Left lobe of liver (tissue), 2 donors: ENCODE measurements around the gene OTUD3. TPM values are rescaled to one million over a fixed set of nuclear protein-coding genes. Genes with fewer than 3 reads are reported as not detected.

ENCODE experiments used
- ATAC-seq: fragments of 200-7000 bp; cut with Tn5 transposase; one replicate; pipeline ENCODE4 v1.9.1; 2020; ENCODE audit warnings: mild to moderate bottlenecking, moderate library complexity
- DNase-seq: peaks from one replicate; pipeline ENCODE4 v3.0.0-alpha.2; 2020; ENCODE audit warnings: low spot score
- total RNA-seq: library from RNA; stranded (reverse); gene quantifications from one replicate; pipeline ENCODE4 v1.2.1, GENCODE V29; 2021
- donor health status: DM: no; HTN: no; CAD: no; lungs with moderate emphysema.
- donor health status: DM: no; HTN: yes; CAD: no.

The OTUD3 gene
- total RNA-seq, 1 donor from 2014 or later: 1.8 TPM

DNA sequence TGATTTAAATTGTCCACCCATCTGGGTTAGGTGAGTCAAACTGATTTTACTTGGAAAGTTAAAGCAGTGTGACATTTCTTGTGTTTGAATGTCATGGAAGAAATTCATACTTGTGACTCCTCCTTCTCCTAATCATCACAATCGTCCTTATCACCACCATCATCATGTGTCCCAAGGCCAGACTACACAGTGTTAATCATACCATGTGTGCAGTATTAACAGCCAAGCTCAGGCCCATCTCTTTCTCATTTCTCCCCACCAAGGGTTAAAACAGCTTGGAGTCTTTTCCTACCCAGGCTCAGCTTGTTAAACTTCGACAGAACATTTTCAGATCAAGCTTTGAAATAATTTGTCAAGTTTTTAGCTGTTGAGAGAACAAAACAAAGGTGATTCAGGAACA is 63.7 kb downstream of the OTUD3 start:
- ATAC-seq (no peak), DNase-seq (no peak)

DNA sequence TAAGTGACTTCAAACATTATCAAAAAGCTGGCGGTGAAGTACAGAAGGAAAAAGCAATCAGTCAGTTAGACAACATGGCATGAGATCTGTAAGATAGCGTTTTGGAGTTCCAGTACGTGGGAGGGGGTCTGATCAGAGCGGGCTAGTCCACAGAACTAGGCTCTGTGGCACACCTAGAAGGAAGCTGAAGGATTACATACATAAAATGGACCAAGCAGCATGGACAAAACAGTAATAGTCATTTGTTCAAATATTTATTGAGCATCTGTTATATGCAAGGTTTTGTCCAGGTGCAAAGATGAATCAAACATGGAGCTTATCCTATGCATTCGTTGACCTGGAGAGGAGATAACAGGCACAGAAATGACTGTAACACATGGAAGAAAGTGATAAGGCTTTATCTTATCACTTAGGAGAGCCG is 64.1 kb downstream of the OTUD3 start:
- DNase-seq (no peak), ATAC-seq (no peak)

DNA sequence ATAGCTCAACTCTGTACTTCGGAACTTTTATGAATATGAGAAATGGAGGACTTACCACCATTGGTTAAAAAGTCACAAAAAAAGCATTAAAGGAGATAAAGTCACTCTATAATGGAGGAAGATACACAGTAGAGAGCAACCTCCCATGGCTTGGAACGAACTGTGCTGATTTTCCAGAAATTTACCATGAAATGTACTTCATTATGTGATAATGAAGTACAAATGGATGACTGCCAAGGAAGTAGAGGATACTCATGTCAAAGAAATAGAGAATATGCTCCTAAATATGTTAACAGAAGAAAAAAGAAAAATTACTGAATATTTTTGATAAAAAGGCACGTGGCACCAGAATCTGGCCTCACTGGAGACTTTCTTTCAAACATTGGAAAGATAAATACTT is 64.8 kb downstream of the OTUD3 start:
- DNase-seq: no peak
- ATAC-seq: no peak

DNA sequence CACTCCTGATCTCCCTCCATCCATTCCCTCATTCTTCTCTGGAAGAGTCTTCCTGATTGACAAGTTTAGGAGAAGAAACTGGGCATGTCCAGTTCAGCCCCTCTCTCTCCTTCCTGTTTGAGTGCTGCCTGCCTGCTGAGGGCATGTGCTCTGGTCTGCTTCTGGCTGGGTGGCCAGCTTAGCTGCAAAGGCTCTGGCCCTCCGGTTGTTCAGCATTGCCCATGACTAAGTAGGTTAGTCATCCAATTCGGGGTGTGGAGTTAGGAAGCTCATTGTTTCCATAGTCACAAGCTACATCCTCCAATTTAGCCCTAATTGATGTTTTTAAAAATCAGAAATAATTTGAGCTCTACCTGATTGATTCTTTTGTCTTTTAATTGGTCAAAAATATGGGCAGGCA is 66.8 kb downstream of the OTUD3 start:
- ATAC-seq (no peak), DNase-seq (no peak)

DNA sequence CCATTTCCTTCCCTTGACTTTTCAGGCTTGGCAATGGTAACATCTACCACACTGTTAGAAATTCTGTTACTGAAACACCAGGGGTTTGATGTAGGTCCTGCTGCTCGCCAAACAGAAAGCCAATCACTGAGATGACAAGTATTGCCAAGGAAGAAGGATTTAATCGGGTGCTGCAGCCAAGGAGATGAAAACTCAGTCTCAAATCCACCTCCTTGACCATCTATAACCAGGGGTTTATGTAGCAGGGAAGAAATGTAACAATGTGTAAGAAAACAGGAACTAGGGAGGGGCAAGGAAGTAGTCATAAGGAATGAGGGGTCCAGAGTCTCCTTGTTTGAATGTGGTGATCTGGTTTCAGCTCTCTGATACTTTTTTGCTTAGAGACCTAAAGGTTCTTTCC is 71.9 kb downstream of the OTUD3 start:
- no peak for DNase-seq
- ATAC-seq: no peak

DNA sequence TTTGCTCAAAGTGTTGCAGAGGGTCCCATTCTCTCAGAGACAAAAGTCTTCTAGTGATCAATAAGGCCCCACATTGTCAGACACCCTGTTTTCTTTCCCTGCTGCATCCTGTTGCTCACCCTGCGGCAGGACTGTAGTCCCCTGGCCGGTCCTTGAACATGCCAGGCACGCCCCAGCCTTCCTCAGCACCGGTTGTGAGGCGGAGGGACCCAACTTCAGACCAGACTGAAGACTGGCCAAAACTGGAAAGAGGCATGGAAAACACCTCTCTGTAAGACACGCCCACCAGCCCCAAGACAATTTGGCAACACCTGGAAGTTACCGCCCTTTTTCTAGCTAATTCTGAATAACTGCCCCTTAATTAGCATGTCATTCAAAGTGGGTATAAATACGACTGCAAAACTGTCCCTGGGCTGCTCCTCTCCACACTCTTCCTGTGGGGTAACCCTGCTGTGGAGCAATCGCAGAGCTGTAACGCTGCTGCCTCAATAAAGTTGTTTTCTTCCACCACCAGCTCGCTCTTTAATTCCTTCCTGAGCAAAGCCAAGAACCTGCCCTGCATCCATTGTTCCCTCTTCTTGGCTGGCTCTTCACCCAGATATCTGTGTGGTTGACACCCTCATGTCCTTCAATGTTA is 73.5 kb downstream of the OTUD3 start:
- DNase-seq (no peak), ATAC-seq (no peak)

DNA sequence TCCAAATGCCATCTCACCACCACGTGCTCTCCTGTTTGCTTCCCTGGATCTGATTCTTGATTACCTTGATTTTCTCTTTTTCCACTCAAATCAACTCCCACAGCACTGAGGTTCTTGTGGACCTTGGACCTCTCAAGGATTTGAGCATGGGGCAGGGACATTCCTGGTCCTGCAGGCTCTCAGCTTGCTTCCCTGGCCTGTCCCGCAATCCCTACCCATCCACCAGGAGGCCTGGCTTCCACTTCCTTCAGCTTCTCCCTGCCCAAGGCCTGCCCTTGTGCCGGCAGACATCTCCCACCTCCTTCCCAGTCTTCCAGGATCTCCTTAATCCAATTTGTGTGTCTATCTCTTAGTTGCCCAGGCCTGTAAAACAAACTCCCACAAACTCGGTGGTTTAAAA is 75.6 kb downstream of the OTUD3 start:
- DNase-seq: no peak
- no peak for ATAC-seq

DNA sequence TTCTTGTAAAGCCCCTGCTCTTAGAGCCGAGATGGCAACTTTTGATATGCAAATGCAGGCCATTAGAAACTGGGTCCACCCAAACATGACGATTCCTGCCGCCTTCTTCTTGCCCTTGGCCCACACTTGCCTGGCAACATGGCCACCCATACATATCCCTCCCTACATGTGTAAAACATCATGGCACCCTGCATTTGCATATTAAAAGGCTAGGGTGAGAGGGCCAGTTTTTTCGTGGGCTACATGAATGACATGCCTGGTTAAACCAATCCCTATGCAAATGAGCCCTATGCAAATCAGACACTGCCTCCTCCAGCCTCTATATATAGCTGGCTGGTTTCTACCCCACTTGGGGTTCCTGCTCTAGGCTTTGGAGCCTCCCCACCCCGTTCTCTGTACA is 78.4 kb downstream of the OTUD3 start:
- DNase-seq (no peak), ATAC-seq (no peak)

Other genes starting within 250 kb of the OTUD3 start
- 2.5 TPM for gene NBL1, start 238.1 kb upstream of the OTUD3 start, total RNA-seq
- not detected for gene HTR6, start 217.5 kb upstream of the OTUD3 start, total RNA-seq
- gene TMCO4, start 82.5 kb upstream of the OTUD3 start, total RNA-seq: 9.8 TPM
- gene RNF186, start 67.1 kb upstream of the OTUD3 start, total RNA-seq: 0.60 TPM
- not detected for gene PLA2G2E, start 41.2 kb downstream of the OTUD3 start, total RNA-seq
- gene PLA2G2A, start 97.2 kb downstream of the OTUD3 start, total RNA-seq: 128 TPM
- 5.8 TPM for gene PLA2G5, start 187.8 kb downstream of the OTUD3 start, total RNA-seq
- not detected for gene PLA2G2D, start 237.1 kb downstream of the OTUD3 start, total RNA-seq